Liver (tissue), 3 donors: ENCODE data around the gene COPS4.

Experiments
- ATF3 ChIP-seq: IDR thresholded peaks from 2 replicates; pipeline ENCODE4 v1.6.1; 2016; ENCODE audit warnings: antibody characterized with exemption
- CTCF ChIP-seq: fragments of 150-350 bp; IDR thresholded peaks from 2 replicates; pipeline ENCODE4 v1.5.1; 2017; ENCODE audit warnings: improper control_type of control experiment, low read depth, low read length; ENCODE audit not compliant: missing input control
- GABPA ChIP-seq, 2 donors: IDR thresholded peaks in 1 of 2; conservative IDR thresholded peaks in 1 of 2; 2 replicates each; pipeline ENCODE4 v1.6.1; 2016; ENCODE audit warnings: antibody characterized with exemption in 2 of 2, mild to moderate bottlenecking in 1 of 2, moderate library complexity in 1 of 2
- HNF4G ChIP-seq: IDR thresholded peaks from 2 replicates; pipeline ENCODE4 v1.6.1; 2016; ENCODE audit warnings: antibody characterized with exemption
- JUND ChIP-seq, 2 donors: IDR thresholded peaks; 2 replicates each; pipeline ENCODE4 v1.6.1; 2016; ENCODE audit warnings: antibody characterized with exemption in 2 of 2
- MAX ChIP-seq: IDR thresholded peaks from 2 replicates; pipeline ENCODE4 v1.6.1; 2016; ENCODE audit warnings: antibody characterized with exemption
- NR2F2 ChIP-seq: IDR thresholded peaks from 2 replicates; pipeline ENCODE4 v1.6.1; 2016; ENCODE audit warnings: antibody characterized with exemption
- RAD21 ChIP-seq, 2 donors: IDR thresholded peaks; 2 replicates each; pipeline ENCODE4 v1.6.1; 2016; ENCODE audit warnings: antibody characterized with exemption in 2 of 2, mild to moderate bottlenecking in 2 of 2
- REST ChIP-seq: IDR thresholded peaks from 2 replicates; pipeline ENCODE4 v1.6.1; 2016; ENCODE audit warnings: antibody characterized with exemption, mild to moderate bottlenecking
- SP1 ChIP-seq: IDR thresholded peaks from 2 replicates; pipeline ENCODE4 v1.6.1; 2018; ENCODE audit warnings: antibody characterized with exemption, mild to moderate bottlenecking
- YY1 ChIP-seq: IDR thresholded peaks from 2 replicates; pipeline ENCODE4 v1.6.1; 2016; ENCODE audit warnings: antibody characterized with exemption, mild to moderate bottlenecking
- ZBTB33 ChIP-seq: IDR thresholded peaks from 2 replicates; pipeline ENCODE4 v1.6.1; 2016; ENCODE audit warnings: antibody characterized with exemption
- donor health status: healthy.
- donor health status: healthy.

- TF ChIP-seq HNF4G (no peak), CTCF (no peak), YY1 (no peak), REST (no peak), GABPA (IDR thresholded peaks at IDR 0.05 in 1 of 2, conservative IDR thresholded peaks at IDR 0.05 in 1 of 2) (no peak), ZBTB33 (no peak), ATF3 (no peak), RAD21 (IDR thresholded peaks at IDR 0.05) (no peak), NR2F2 (no peak), MAX (no peak), JUND (IDR thresholded peaks at IDR 0.05) (no peak), SP1 (no peak)
Measured at GRCh38 chr4:83114576-83114975, 79.6 kb downstream of the COPS4 start, which contains the start of gene PLAC8.
